Fibroblast of skin of scalp (primary cell): ENCODE results near the gene HK1.
A peak's percentile ranks its signal among the peaks of the same experiment; 100 is the strongest.

Experiments
- DNase-seq: peaks from one replicate; pipeline ENCODE4 v3.0.0-alpha.2; 2013

HK1 gene

DNA sequence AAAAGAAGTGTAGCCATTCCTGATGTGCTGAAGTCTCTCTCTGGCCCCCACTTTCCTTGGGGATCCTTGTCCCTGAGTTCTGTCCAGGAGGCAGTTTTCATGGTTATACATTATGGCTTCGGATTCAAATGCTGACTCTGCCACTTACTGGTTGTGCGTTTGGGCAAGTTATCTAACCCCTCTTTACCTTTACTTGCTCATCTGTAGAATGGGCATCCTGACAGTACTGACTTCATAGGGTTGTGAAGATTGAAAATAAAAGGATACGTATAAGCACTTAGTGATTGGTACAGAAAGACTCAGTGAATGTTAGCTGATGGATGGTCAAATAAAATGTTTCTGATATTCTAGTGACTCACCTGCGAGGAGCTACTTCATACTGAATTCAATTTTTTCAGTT lies 73.3 kb downstream of the HK1 start:
- no peak for DNase-seq

DNA sequence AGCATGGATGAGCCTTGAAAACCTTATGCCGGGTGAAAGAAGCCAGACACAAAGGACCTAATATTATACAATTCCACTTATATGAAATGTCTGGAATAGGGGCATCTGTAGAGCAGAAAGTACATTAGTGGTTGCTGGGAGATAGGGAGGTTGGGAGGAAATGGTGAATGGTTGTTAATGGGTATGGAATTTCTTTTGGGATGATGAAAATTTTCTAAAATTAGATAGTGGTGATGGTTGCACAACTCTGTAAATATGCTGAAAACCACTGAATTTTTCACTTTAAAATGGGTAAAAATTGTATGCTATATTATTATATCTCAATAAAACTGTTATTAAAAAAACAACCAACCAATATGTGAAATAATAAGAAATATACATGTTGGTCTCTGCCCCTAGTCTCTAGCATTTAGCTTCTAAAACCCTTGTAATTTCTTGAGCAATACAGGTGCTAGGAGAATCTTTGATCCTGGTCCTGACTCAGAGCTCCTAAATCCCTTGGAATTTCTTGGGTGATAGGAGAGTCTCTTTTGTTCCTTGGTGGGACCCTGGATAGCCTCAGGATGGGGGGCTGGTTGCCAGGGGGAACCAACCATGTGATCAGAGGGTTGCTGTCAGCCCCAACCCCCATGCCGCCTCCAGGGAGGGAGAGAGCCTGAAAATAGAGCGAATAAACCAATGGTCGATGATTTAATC lies 74.4 kb downstream of the HK1 start:
- DNase-seq = peak; percentile 88

DNA sequence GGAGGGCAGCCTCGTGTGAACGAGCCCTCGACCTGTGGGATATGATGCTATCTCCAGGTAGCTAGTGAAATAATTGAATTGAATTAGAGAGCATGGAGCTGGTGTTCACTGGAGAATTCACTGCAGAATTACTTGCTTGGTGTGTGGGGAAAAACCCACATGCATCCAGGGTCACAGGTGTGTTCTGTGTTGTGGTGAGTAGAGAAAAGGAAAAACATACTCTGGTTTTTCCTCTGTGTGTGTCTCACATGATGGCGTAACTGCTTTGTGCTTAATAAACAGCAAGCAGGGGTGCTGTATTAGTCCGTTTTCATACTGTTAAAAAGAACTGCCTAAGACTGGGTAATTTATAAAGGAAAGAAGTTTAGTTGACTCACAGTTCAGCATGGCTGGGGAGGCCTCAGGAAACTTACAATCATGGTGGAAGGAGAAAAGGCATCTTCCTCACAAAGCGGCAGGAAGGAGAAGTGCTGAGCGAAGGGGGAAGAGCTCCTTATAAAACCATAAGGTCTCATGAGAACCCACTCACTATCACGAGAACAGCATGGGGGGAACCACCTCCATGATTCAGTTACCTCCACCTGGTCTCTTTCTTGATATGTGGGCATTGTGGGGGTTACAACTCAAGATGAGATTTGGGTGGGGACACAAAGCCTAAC lies 75.8 kb downstream of the HK1 start:
- DNase-seq = no peak

DNA sequence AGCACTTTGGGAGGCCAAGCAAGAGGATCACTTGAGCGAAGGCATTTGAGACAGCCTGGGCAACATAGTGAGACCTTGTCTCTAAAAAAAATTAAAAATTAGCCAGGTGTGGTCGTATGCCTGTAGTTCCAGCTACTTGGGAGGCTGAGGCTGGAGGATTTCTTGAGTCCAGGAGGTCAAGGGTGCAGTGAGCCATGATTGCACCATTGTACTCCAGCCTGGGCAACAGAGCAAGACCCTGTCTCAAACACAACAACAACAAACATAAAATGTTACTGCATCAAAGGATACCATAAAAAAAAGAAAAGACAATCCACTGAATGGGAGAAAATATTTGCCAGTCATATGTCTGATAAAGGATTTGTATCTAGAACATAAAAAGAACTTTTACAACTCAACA lies 77.9 kb downstream of the HK1 start:
- DNase-seq = no peak

- DNase-seq = no peak
Observed at GRCh38 chr10:69358148-69358795, 80.0 kb downstream of the HK1 start.

- DNase-seq = no peak
Observed at GRCh38 chr10:69359148-69359547, 80.9 kb downstream of the HK1 start.

DNA sequence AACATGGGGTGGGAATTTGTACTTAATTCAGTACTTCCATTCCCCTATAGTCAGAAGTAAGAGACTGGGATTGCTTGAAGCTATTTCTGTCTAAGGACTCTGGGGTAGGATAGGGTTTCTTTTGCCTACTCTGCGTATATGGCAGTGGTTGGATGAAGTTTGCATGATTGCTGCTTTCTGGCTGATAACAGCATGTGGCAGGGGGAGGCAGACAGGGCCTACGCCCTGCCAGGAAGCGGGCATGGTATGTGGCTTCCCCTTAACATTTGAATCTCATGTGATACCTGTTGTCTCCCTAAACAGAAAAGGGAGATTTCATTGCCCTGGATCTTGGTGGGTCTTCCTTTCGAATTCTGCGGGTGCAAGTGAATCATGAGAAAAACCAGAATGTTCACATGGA lies 81.3 kb downstream of the HK1 start:
- DNase-seq = no peak

GRCh38 chr10:69360485-69361302 lies 82.4 kb downstream of the HK1 start:
- DNase-seq = peak; percentile 66

DNA sequence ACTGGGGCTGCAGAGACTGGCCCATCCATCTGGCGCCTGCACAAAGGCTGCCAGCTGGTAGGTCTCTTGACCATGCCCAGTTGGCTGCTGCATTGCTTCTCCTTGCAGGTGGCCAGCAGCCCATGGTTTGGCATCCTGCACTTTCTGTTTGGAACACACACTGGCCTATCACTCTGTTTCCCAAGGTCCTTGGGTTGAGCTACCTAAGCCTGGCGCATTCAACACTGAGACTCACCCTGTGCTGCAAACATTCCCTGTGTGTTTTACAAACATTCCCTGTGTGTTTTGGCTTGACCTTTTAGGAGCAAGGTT lies 83.0 kb downstream of the HK1 start:
- DNase-seq = no peak

- peak; percentile 37 for DNase-seq
Observed at GRCh38 chr10:69362471-69362954, 84.2 kb downstream of the HK1 start.

DNA sequence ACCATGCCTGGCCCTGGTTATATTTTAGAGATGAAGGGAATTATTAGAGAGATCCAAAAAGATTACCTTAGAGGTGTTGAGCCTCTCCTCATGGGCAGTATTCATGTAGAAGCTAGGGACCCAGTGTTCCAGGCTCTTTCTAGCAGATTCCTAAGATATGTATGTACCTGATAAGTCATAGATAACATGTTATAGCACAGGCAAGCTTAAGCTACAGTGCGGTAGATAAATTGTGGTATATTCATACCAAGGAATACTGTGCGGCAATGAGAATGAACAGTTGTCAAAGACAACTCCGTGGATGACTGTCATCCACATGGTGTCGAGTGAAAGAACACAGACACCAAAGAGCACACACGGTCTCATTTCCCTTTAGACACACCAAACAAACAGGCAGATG lies 85.4 kb downstream of the HK1 start:
- no peak for DNase-seq

DNA sequence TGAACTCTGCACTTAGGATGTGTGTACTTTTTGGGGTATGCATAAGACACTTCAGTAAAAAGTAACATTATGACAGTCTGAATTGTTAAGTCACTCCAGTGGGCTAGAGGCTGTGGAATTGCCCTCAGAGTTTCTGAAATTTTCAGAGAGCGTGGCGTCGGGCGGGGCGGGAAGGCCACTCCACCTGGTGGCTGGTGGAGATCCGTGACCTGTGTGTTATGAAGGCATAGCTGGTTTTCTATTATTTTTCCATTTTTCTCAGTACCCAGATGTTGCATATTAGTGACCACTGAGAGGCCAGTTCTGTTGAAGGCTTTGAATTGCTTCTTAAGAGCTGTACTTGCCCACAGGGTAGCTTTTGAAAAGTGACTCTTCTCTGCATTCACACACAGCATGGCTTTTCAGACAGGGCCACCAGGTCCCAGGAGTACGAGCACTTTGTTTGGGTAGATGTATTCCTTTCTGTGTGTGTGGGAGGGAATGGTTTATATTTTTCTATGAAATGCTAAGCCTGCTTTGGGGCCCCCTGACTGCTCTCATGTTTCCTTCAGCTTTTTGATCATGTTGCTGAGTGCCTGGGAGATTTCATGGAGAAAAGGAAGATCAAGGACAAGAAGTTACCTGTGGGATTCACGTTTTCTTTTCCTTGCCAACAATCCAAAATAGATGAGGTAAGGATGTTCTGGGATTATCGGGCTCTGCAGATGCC lies 86.1 kb downstream of the HK1 start:
- DNase-seq = no peak

DNA sequence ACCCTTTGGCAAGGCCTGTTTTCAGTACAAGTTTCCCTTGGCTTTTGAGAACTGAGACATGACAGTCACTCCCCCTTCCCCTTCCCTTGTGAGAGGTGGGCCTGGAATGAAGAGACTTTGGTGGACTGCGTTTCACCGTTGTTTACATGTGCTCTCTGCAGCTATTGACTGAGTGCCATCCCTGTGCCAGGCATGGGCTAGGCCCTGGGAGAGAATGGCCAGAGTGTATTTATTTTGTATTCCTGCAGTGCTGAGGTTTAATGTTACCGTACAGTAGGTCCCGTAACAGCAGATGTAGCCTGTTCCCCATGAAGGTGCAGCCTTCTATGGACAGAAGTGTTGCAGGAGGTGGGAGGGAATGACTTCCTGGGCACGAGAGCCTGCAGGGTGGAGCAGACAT lies 88.4 kb downstream of the HK1 start:
- no peak for DNase-seq

DNA sequence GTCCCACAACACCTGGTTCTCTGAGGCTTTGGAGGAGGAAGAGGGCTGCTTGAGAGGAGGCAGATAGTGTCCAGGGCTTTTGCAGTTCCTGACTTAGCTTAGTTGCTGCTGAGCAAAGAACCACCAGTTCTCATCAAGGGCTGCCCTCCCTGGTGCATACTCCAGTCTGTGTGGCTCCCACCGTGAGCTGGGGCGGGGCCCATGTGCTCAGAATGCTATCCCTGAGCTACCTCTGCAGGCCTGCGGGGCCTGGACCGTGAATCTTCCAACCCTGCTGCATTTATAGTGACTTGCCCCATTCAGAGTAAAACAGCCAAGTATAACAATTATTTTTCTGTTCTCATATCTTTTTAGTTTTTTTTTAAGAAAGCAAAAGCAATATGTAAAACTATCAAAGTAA lies 89.2 kb downstream of the HK1 start:
- no peak for DNase-seq

DNA sequence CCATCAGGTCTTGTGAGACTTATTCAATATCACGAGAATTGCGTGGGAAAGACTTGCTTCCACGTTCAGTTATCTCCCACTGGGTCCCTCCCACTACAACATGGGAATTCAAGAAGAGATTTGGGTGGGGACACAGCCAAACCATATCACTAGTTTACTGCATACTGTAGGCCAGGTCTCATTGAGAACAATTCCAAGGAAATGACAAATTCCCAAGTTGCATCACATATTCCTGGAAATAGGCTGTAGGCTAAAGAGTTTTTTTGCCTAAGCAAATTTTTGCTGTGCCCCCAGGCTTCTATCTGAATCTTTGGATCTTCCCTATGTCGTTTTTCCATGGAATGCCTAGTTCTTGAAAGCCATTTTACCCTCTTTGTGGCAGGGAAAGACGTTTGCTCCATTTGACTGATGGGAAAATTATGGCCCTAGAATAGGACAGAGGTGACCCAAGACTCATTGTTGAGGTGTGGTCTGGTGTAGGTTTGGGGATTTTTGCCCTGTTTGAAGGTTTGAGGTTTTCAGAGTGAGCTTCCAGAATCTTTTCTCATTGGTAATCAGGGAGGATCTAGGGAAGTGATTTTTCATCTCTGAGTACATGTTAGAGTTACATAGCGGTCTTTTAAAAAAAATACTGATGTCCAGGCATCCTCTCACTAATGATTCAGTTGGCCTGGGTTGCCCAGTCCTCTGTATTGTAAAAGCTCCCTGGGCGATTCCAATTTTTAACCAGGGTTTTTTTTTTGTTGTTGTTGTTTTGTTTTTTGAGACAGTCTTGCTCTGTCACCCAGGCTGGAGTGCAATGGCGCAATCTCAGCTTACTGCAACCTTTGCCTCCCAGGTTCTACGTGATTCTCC lies 94.1 kb downstream of the HK1 start:
- DNase-seq = peak; percentile 69

DNA sequence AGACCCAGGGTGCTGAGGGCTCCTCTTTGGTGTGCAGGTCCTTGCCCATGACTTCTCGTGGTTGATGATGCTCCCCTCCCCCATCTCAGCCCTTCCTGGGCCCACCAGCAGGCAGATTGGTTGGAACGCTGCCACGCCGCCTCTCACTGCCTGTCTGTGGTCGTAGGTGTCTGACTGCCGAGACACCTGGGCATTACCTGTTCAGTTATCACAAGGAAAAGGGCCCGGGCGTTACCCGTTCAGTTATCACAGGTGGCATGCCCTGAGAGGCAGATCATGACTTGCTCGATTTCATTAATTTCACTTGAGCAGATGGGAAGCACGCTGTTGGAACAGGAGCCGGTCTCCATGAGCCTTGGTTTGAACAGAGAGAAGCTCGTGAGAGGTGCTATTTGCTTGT lies 95.9 kb downstream of the HK1 start:
- DNase-seq = no peak

- no peak for DNase-seq
Observed at GRCh38 chr10:69374931-69375306, 96.6 kb downstream of the HK1 start.

DNA sequence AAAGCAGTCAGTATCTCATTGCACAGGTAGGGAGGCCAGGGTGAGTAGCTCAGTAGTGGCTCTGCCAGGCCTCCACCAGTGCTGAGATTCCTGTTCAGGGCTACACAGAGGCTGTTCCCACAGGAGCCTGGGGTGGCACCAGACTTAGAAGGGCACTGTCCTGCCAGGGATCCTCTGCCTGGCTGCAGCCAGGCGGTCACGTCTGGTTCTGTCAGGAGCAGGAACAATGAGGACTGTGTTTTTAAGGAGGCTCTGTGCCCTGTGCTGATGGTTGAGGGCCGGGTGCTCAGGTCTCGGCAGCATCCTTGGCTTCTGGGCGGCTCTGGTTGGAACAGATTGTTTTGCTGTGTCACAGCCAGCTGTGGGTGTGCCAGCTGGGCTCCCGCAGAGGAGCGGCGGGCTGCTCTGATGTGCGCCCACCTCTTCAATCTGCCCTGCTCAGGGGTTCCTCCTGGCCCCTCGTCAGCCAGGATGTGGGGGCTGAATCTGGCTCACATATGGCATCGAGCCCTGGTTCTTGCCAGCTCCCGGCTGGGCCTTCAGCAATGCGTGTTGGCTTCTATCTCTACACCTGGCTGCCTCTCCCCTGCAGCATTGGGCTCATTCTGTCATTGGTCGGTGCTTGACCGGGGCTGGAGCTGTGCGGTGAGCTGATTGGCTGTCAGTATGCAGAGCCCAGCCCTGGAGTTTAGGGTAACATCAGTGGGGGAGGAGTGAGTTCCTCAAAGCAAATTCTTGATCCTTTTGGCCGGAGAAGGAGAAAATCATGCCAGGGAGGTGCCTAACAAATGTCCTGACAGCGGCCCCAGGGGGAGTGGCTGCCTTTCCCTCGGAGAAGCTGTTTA lies 97.2 kb downstream of the HK1 start:
- DNase-seq = no peak

DNA sequence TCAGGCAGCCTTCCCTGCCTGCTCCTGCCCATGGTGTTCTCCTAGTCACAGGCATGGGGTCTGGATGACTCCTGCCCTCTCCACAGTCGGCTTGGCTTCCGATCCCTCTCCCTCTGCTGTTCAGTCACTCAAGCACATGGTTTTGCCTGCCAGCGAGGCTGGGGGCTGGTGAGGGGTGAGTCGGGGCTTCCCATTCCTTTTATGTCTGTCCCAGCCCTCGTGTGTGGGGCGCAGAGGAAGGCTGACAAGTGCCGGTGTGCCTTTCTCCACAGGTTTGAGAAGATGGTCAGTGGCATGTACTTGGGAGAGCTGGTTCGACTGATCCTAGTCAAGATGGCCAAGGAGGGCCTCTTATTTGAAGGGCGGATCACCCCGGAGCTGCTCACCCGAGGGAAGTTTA lies 98.4 kb downstream of the HK1 start:
- DNase-seq = no peak

GRCh38 chr10:69377191-69377590 lies 98.9 kb downstream of the HK1 start:
- no peak for DNase-seq

- no peak for DNase-seq
Observed at GRCh38 chr10:69377933-69378332, 99.6 kb downstream of the HK1 start.
